Fibroblast of skin of left quadriceps (primary cell): Measurements from ENCODE around the gene NAT9.

Source experiments
- DNase-seq, 2 experiments: peaks; one replicate each; pipeline ENCODE4 v3.0.0-alpha.2; 2013; ENCODE audit warnings: low read depth in 2 of 2

Gene NAT9

DNA sequence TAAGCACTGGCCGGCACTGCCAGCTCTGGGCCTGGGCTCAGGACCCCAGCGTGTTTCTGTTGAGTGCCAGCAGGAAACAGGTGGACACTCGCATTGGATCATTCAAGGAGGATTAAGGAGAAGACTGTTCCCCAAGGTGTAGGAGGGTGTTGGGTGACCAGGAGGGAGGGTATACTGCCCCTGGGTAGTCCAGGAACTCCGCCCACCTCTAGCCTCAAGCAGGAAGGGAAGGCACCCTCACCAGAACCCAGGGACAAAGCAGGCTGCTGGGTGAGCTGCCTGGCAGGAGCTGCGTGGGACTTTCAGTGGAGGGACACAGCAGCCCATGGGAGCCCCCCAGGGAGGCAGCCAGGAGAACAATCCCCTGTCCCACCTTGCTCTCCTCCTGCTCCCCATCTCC, 46.8 kb downstream of the NAT9 start:
- no peak for DNase-seq

GRCh38 chr17:74728702-74729075, 47.5 kb downstream of the NAT9 start:
- DNase-seq: no peak

DNA sequence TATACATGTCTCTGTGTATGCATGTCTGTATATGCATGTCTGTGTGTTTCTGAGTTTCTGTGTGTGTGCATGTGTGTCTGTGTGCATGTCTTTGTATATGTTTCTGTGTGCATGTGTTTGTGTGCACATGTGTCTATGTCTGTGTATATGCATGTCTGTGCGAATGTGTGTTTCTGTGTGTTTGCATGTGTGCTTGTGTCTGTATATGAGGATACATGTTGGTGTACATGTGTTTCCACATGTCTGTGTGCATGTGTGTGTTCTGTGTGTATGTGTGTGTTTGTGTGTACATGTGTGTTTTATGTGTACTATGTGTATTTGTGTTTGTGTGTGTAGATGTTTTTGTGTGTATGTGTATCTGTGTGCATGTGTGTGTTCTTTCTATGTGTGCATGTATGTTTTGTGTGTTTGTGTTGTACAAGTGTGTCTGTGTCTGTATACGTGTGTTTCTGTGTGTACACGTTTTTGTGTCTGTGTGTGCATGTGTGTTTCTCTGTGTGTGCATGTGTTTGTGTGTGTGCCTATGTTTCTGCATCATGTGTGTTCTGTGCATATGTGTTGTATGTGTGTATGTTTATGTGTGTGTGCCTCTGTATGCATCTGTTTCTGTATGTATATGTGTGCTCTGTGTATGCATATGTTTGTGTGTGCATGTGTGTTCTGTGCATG, 48.0 kb downstream of the NAT9 start:
- no peak for DNase-seq

DNA sequence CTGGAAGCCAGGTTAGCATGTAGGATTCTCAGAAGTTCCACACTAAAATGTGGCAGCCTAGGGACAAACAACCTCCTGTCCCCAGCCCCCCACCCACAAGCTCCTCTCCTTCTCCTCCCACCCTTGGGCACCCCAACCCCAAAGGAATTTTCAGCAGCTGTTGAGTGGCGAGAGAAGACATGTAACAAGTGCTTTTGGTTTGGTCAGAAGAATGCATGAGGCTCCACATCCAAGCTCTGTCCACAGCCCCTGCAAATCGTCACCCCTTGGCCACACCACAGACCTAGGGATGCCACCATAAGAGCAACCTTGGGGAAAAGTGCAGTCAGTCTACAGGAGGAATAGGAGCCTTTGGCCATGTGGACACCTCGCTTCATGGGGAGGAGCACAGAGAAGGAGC, 51.0 kb downstream of the NAT9 start:
- DNase-seq: no peak

- no peak for DNase-seq
These were observed 52.3 kb downstream of the NAT9 start for GRCh38 chr17:74723891-74724290.

GRCh38 chr17:74722782-74723181, 53.4 kb downstream of the NAT9 start:
- no peak for DNase-seq
